K562 (cell line): Measurements from ENCODE around the gene LHX3. TPM values are rescaled to one million over a fixed set of nuclear protein-coding genes. Genes with fewer than 3 reads are reported as not detected.
A peak's percentile ranks its signal among the peaks of the same experiment; 100 is the strongest.

Experiments used
- GABPA ChIP-seq: fragments of 200-800 bp; sonication (Bioruptor generic); conservative IDR thresholded peaks from 2 replicates; pipeline ENCODE4 v1.6.1; 2016; ENCODE audit warnings: low read depth, missing genetic modification characterization, missing compliant biosample characterization
- JUN ChIP-seq, 2 experiments: sonication (generic) in 1 of 2; formaldehyde crosslinking in 1 of 2; IDR thresholded peaks; 2 replicates each; pipeline versions ENCODE4 v1.6.1 to v1.8.0; 2012 to 2022; ENCODE audit warnings: borderline replicate concordance in 2 of 2, mild to moderate bottlenecking in 2 of 2, improper control_type of control experiment in 1 of 2, low read depth in 1 of 2, low read length in 1 of 2, missing genetic modification reagents in 1 of 2
- KAT7 ChIP-seq: sonication (generic); formaldehyde crosslinking; IDR thresholded peaks from 2 replicates; pipeline ENCODE4 v1.8.0; 2022; ENCODE audit warnings: missing genetic modification reagents, mild to moderate bottlenecking, borderline replicate concordance
- MXI1 ChIP-seq: IDR thresholded peaks from 2 replicates; pipeline ENCODE4 v1.6.1; 2011; ENCODE audit warnings: low read depth, mild to moderate bottlenecking, improper control_type of control experiment, low read length
- NBN ChIP-seq: fragments of 450-650 bp; IDR thresholded peaks from 2 replicates; pipeline ENCODE4 v1.6.1; 2016; ENCODE audit warnings: low read depth, mild to moderate bottlenecking
- PCBP2 ChIP-seq: fragments of 200-400 bp; formaldehyde crosslinking; IDR thresholded peaks from 2 replicates; pipeline ENCODE4 v1.6.1; 2018; ENCODE audit warnings: low read length, low read depth, mild to moderate bottlenecking, moderate library complexity; ENCODE audit not compliant: poor library complexity, severe bottlenecking
- ZBTB49 ChIP-seq: sonication (generic); formaldehyde crosslinking; IDR thresholded peaks from 2 replicates; pipeline ENCODE4 v1.8.0; 2022; ENCODE audit warnings: missing genetic modification reagents, mild to moderate bottlenecking, borderline replicate concordance
- ZNF274 ChIP-seq: IDR thresholded peaks from 2 replicates; pipeline ENCODE4 v1.6.1; 2011; ENCODE audit warnings: low read depth, mild to moderate bottlenecking, low read length, moderate library complexity, borderline replicate concordance
- ZNF431 ChIP-seq: sonication (generic); formaldehyde crosslinking; IDR thresholded peaks from 2 replicates; pipeline ENCODE4 v1.8.0; 2022; ENCODE audit warnings: mild to moderate bottlenecking, missing genetic modification reagents
- ZNF639 ChIP-seq, 2 experiments: fragments of 200-800 bp in 1 of 2; sonication (Bioruptor generic) in 1 of 2; sonication (generic) in 1 of 2; formaldehyde crosslinking in 1 of 2; IDR thresholded peaks in 1 of 2; conservative IDR thresholded peaks in 1 of 2; 2 replicates each; pipeline versions ENCODE4 v1.5.0 to v1.6.1; 2016 to 2020; ENCODE audit warnings: missing compliant biosample characterization in 1 of 2, missing genetic modification characterization in 1 of 2, missing genetic modification reagents in 1 of 2
- polyA plus RNA-seq, 8 experiments: library from polyadenylated mRNA; depleted of rRNA in 4 of 8; stranded (reverse) in 5 of 8; unstranded in 3 of 8; fragments of >200 nt; fragmentation: Nextera tagmentation in 2 of 8; fragmentation: Illumina TruSeq in 1 of 8; extraction: Ambion mirVana in 2 of 8; extraction: Trizol in 1 of 8; gene quantifications; 2 replicates each; pipeline versions ENCODE4 v1.2.1 to v1.2.3, GENCODE V29; 2011 to 2014; ENCODE audit warnings: inconsistent platforms in 1 of 8, missing spikeins in 1 of 8
- total RNA-seq, 7 experiments: library from RNA; depleted of rRNA in 6 of 7; stranded (reverse); fragments of >200 nt in 6 of 7; fragmentation: Illumina TruSeq in 2 of 7; extraction: Trizol in 2 of 7; gene quantifications; 2 replicates each; pipeline versions ENCODE4 v1.2.1 to v1.2.3, GENCODE V29; 2011 to 2021; ENCODE audit warnings: low replicate concordance in 1 of 7
- TF ChIP-seq, protein P1 (sequence below): fragments of 250-450 bp; sonication (Bioruptor Pico); IDR thresholded peaks from 2 replicates; pipeline ENCODE4 v1.9.0; 2021; ENCODE audit warnings: mild to moderate bottlenecking, inconsistent platforms
- TF ChIP-seq, protein P2 (sequence below): fragments of 250-450 bp; sonication (Bioruptor Pico); IDR thresholded peaks from 2 replicates; pipeline ENCODE4 v1.5.0; 2022; ENCODE audit warnings: mild to moderate bottlenecking

The LHX3 gene
- total and polyA plus RNA-seq, 9 of the 15 experiments (the other 6 are each of a cell fraction or from before 2014, with no cell fraction given), result 0.09 TPM; not detected in 8

GRCh38 chr9:136245219-136246150 lies 40.6 kb upstream of the LHX3 start, which contains the start of gene QSOX2 (continued):
- TF ChIP-seq, protein P1, sequence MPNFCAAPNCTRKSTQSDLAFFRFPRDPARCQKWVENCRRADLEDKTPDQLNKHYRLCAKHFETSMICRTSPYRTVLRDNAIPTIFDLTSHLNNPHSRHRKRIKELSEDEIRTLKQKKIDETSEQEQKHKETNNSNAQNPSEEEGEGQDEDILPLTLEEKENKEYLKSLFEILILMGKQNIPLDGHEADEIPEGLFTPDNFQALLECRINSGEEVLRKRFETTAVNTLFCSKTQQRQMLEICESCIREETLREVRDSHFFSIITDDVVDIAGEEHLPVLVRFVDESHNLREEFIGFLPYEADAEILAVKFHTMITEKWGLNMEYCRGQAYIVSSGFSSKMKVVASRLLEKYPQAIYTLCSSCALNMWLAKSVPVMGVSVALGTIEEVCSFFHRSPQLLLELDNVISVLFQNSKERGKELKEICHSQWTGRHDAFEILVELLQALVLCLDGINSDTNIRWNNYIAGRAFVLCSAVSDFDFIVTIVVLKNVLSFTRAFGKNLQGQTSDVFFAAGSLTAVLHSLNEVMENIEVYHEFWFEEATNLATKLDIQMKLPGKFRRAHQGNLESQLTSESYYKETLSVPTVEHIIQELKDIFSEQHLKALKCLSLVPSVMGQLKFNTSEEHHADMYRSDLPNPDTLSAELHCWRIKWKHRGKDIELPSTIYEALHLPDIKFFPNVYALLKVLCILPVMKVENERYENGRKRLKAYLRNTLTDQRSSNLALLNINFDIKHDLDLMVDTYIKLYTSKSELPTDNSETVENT (CRISPR knock-in tag), result peak; percentile 77; the same call in 1 of the 2 replicates
- TF ChIP-seq, protein P2, sequence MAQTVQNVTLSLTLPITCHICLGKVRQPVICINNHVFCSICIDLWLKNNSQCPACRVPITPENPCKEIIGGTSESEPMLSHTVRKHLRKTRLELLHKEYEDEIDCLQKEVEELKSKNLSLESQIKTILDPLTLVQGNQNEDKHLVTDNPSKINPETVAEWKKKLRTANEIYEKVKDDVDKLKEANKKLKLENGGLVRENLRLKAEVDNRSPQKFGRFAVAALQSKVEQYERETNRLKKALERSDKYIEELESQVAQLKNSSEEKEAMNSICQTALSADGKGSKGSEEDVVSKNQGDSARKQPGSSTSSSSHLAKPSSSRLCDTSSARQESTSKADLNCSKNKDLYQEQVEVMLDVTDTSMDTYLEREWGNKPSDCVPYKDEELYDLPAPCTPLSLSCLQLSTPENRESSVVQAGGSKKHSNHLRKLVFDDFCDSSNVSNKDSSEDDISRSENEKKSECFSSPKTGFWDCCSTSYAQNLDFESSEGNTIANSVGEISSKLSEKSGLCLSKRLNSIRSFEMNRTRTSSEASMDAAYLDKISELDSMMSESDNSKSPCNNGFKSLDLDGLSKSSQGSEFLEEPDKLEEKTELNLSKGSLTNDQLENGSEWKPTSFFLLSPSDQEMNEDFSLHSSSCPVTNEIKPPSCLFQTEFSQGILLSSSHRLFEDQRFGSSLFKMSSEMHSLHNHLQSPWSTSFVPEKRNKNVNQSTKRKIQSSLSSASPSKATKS (CRISPR knock-in tag), result no peak
- 0 out of 2 replicates have a peak, but pooled peaks have one; percentile 1 for TF ChIP-seq JUN (IDR thresholded peaks at IDR 0.05; ENCODE audit: borderline replicate concordance, low read depth, low read length)
- no peak for TF ChIP-seq JUN (CRISPR knock-in tag; IDR thresholded peaks at IDR 0.05; ENCODE audit: borderline replicate concordance)
- TF ChIP-seq ZBTB49 (CRISPR knock-in tag), result 0 out of 2 replicates have a peak, but pooled peaks have one; percentile 31
- TF ChIP-seq ZNF639 (CRISPR knock-in tag; conservative IDR thresholded peaks at IDR 0.05 in 1 of 2, IDR thresholded peaks at IDR 0.05 in 1 of 2), result peak in 1 of 2 experiments; percentile 91; a peak in 2 of 4 replicates
- peak; percentile 66; the same call in 1 of the 2 replicates for TF ChIP-seq ZNF431 (CRISPR knock-in tag)
- TF ChIP-seq PCBP2, result no peak
- no peak for TF ChIP-seq ZNF274
- peak; percentile 23; the same call in 1 of the 2 replicates for TF ChIP-seq MXI1
- TF ChIP-seq NBN, result no peak
- 0 out of 2 replicates have a peak, but pooled peaks have one; percentile 12 for TF ChIP-seq GABPA
- no peak for TF ChIP-seq KAT7 (CRISPR knock-in tag)
